K562 (cell line): ENCODE results near the gene ATL1.

Source experiments
- CTCF ChIP-seq, 3 experiments: IDR thresholded peaks in 2 of 3; conservative IDR thresholded peaks in 1 of 3; 2 replicates each; pipeline ENCODE4 v1.5.1; 2011 to 2012; ENCODE audit warnings: low read length in 3 of 3, mild to moderate bottlenecking in 3 of 3, control low read depth in 2 of 3, improper control_type of control experiment in 1 of 3, inconsistent platforms in 1 of 3, low read depth in 1 of 3, mixed read lengths in 1 of 3, moderate library complexity in 1 of 3; ENCODE audit not compliant: insufficient read depth in 2 of 3
- KLF16 ChIP-seq: IDR thresholded peaks from 2 replicates; pipeline ENCODE4 v1.6.1; 2016; ENCODE audit warnings: antibody characterized with exemption
- NBN ChIP-seq: fragments of 450-650 bp; IDR thresholded peaks from 2 replicates; pipeline ENCODE4 v1.6.1; 2016; ENCODE audit warnings: low read depth, mild to moderate bottlenecking
- POLR2A ChIP-seq: fragments of 450-650 bp; conservative IDR thresholded peaks from 2 replicates; pipeline ENCODE4 v1.6.1; 2016
- PRPF4 ChIP-seq: fragments of 200-400 bp; formaldehyde crosslinking; IDR thresholded peaks from one replicate; pipeline ENCODE4 v1.6.1; 2017; ENCODE audit warnings: low read length, low read depth, mild to moderate bottlenecking; ENCODE audit not compliant: insufficient read depth, poor library complexity, severe bottlenecking
- RBFOX2 ChIP-seq: fragments of 200-400 bp; formaldehyde crosslinking; IDR thresholded peaks from 2 replicates; pipeline ENCODE4 v1.6.1; 2017; ENCODE audit warnings: low read depth, mild to moderate bottlenecking, low read length, moderate library complexity
- SIX5 ChIP-seq, 2 experiments: IDR thresholded peaks; 2 replicates each; pipeline ENCODE4 v1.6.1; 2011; ENCODE audit warnings: low read length in 2 of 2, borderline replicate concordance in 1 of 2, low read depth in 1 of 2, mild to moderate bottlenecking in 1 of 2, moderate library complexity in 1 of 2; ENCODE audit not compliant: insufficient read depth in 1 of 2
- SP2 ChIP-seq: IDR thresholded peaks from 2 replicates; pipeline ENCODE4 v1.6.1; 2011; ENCODE audit warnings: mild to moderate bottlenecking, low read depth, low read length, moderate library complexity; ENCODE audit not compliant: poor library complexity, severe bottlenecking; ENCODE audit errors: extremely low read depth
- USF2 ChIP-seq: sonication (generic); formaldehyde crosslinking; IDR thresholded peaks from 2 replicates; pipeline ENCODE4 v1.5.0; 2020; ENCODE audit warnings: missing genetic modification reagents
- XRCC5 ChIP-seq: fragments of 200-400 bp; formaldehyde crosslinking; IDR thresholded peaks from 2 replicates; pipeline ENCODE4 v1.6.1; 2017; ENCODE audit warnings: low read depth, mild to moderate bottlenecking, low read length
- ZNF175 ChIP-seq: fragments of 200-800 bp; sonication (Bioruptor generic); IDR thresholded peaks from 2 replicates; pipeline ENCODE4 v1.6.1; 2016; ENCODE audit warnings: low read depth, mild to moderate bottlenecking, missing genetic modification characterization, missing compliant biosample characterization
- ZNF274 ChIP-seq: IDR thresholded peaks from 2 replicates; pipeline ENCODE4 v1.6.1; 2011; ENCODE audit warnings: low read depth, mild to moderate bottlenecking, low read length, moderate library complexity, borderline replicate concordance
- ZNF280A ChIP-seq: fragments of 450-650 bp; IDR thresholded peaks from 2 replicates; pipeline ENCODE4 v1.6.1; 2018; ENCODE audit warnings: mild to moderate bottlenecking, low read depth; ENCODE audit not compliant: partially characterized antibody

- TF ChIP-seq USF2 (CRISPR knock-in tag): no peak
- TF ChIP-seq ZNF280A: no peak
- no peak for TF ChIP-seq KLF16
- TF ChIP-seq NBN: no peak
- no peak for TF ChIP-seq POLR2A
- TF ChIP-seq SIX5 (IDR thresholded peaks at IDR 0.05; ENCODE audit: borderline replicate concordance in 1 of 2, insufficient read depth in 1 of 2, low read depth in 1 of 2, low read length in 2 of 2): no peak
- TF ChIP-seq ZNF274: no peak
- no peak for TF ChIP-seq PRPF4
- no peak for TF ChIP-seq XRCC5
- no peak for TF ChIP-seq SP2
- TF ChIP-seq CTCF (IDR thresholded peaks at IDR 0.05 in 2 of 3, conservative IDR thresholded peaks at IDR 0.05 in 1 of 3; ENCODE audit: insufficient read depth in 2 of 3, low read depth in 1 of 3, low read length in 3 of 3): no peak
- no peak for TF ChIP-seq RBFOX2
- no peak for TF ChIP-seq ZNF175 (CRISPR knock-in tag)
These were observed 9.7 kb upstream of the ATL1 start for GRCh38 chr14:50550294-50550693.
